ENCODE data around the gene MTA3.

Gene MTA3

DNA sequence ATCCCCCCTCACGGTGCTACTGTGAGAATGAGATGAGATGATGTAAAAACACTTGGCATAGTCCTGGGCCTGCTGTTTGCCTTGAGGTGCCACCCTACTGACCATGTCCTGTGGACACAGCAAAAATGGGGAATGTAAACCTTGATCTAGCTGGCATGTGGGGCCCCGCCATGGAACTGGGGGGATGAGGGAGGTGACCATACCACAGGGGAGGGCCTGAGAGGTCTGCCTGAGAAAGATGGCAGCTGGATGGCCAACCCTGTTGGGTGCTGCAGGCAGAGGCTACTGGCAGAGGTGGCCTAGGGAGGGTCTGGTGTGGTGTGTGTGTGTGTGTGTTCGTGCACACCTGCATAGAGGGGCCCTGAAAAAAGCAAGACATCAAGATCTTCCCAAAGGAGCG lies 223.2 kb downstream of the MTA3 start:
- Histone ChIP-seq H3K4me3 (no peak overlapping the region), H3K9me3 (ENCODE audit: low read depth, low read length) (no peaks in the 10 kb centered on the region), H3K27ac (no peak overlapping the region), H3K36me3 (ENCODE audit: insufficient read depth, low read length) (no peaks in the 10 kb centered on the region), H3K9ac (ENCODE audit: insufficient read length) (no peak overlapping the region)
- no peak for TF ChIP-seq POLR2AphosphoS5 (IDR thresholded peaks at IDR 0.05; ENCODE audit: borderline replicate concordance, low read depth, low read length)
- TF ChIP-seq FOXP2 (optimal IDR thresholded peaks at IDR 0.05; ENCODE audit: control extremely low read depth, extremely low read length, insufficient read depth): no peak
- TF ChIP-seq EZH2 (IDR thresholded peaks at IDR 0.05): no peak
- DNase-seq (ENCODE audit: low read depth, low spot score): no peak

DNA sequence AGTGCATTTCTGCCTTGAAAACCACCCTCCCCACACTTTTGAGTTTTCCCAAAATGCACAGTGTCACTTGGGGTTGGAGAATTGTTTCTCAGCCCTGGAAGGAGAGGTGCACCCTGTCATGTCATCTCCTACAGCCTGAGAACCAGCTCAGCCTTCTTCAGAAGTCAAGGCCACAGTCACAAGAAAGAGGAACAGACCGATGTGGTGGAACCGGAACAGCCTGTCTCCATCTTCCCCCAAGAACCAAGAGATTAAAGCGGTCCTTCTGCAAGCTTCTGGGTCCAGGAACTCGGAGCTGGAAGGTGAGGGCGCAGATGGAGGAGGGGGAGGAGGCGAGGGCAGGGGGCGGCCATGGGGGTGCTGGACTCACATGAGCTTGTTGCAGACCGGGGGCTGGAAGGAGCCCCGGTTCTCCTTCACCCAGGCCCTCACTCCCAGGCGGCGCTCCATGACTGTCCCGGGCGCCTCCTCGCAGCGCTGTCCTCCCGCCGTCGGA lies 223.7 kb downstream of the MTA3 start:
- Histone ChIP-seq H3K27ac (no peak overlapping the region), H3K9ac (ENCODE audit: insufficient read length) (no peak overlapping the region), H3K9me3 (ENCODE audit: low read depth, low read length) (no peaks in the 10 kb centered on the region), H3K4me3 (no peak overlapping the region), H3K36me3 (ENCODE audit: insufficient read depth, low read length) (no peaks in the 10 kb centered on the region)
- TF ChIP-seq FOXP2 (optimal IDR thresholded peaks at IDR 0.05; ENCODE audit: control extremely low read depth, extremely low read length, insufficient read depth) (no peak), EZH2 (IDR thresholded peaks at IDR 0.05) (no peak), POLR2AphosphoS5 (IDR thresholded peaks at IDR 0.05; ENCODE audit: borderline replicate concordance, low read depth, low read length) (no peak)
- DNase-seq (ENCODE audit: low read depth, low spot score): no peak

- Histone ChIP-seq H3K36me3 (ENCODE audit: insufficient read depth, low read length) (no peaks in the 10 kb centered on the region), H3K4me3 (peak within 1 kb of the TSS; percentile 64), H3K27ac (peak within 1 kb of the TSS; percentile 88), H3K9ac (ENCODE audit: insufficient read length) (no peak within 1 kb of the TSS), H3K9me3 (ENCODE audit: low read depth, low read length) (no peaks in the 10 kb centered on the region)
- TF ChIP-seq FOXP2 (optimal IDR thresholded peaks at IDR 0.05; ENCODE audit: control extremely low read depth, extremely low read length, insufficient read depth) (no peak), EZH2 (IDR thresholded peaks at IDR 0.05) (no peak), POLR2AphosphoS5 (IDR thresholded peaks at IDR 0.05; ENCODE audit: borderline replicate concordance, low read depth, low read length) (no peak)
- DNase-seq (ENCODE audit: low read depth, low spot score): no peak
These were observed 224.3 kb downstream of the MTA3 start, which contains the start of gene HAAO for GRCh38 chr2:42792583-42793333. TSS of gene HAAO (minus strand) at chr2:42792583. CDS start at chr2:42792536, 47 bp downstream.

DNA sequence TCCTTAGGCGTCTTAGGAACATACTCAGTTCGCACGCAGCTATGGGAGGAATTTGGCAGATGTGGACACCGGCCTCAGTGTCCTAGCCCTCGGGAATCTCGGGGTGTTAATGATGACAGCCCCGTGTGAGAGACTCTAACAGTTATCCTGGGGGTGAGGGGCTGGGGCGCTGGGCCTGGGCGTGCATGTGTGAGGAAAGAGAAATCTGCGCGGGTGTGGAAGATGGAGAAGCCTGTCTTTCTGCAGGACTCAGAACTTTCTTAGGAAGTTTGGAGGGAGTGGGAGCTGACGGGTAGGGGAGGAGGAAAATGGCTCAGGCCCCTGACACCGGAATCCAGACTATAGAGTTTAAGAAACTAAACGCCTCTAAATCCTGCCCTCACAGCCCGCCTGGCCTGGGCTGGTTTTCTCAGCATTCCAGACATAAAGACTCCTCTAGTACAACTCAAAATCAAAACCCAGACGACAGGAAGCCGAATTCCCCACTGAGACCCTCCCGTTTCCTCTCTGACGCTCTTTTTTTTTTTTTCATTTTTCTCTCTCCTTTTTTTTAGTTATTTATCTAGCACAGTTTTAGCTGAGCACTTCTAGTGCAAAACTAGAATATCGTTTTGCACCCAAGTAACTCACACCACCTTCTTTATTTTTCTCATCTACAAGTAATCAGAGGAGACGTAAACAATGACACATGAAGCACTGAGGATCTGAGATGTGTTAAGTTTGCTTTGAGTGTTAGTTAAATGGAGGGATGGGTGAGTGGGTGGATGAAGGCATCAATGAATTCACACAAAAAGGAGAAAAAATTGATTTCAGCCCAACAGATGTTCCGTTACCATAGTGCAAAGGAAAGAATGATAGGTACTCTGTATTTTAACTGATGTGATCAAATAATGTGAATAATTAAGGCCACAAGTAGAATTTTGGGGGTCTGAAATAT lies 225.2 kb downstream of the MTA3 start:
- DNase-seq (ENCODE audit: low read depth, low spot score): peak; percentile 47
- TF ChIP-seq FOXP2 (optimal IDR thresholded peaks at IDR 0.05; ENCODE audit: control extremely low read depth, extremely low read length, insufficient read depth) (no peak), POLR2AphosphoS5 (IDR thresholded peaks at IDR 0.05; ENCODE audit: borderline replicate concordance, low read depth, low read length) (no peak), EZH2 (IDR thresholded peaks at IDR 0.05) (no peak)
- Histone ChIP-seq H3K9ac (ENCODE audit: insufficient read length) (no peak overlapping the region), H3K9me3 (ENCODE audit: low read depth, low read length) (no peaks in the 10 kb centered on the region), H3K36me3 (ENCODE audit: insufficient read depth, low read length) (no peaks in the 10 kb centered on the region), H3K4me3 (peak overlapping the region; percentile 64), H3K27ac (peak overlapping the region; percentile 88)

GRCh38 chr2:42794271-42795046 lies 226.0 kb downstream of the MTA3 start:
- DNase-seq (ENCODE audit: low read depth, low spot score): no peak
- TF ChIP-seq POLR2AphosphoS5 (IDR thresholded peaks at IDR 0.05; ENCODE audit: borderline replicate concordance, low read depth, low read length) (no peak), EZH2 (IDR thresholded peaks at IDR 0.05) (no peak), FOXP2 (optimal IDR thresholded peaks at IDR 0.05; ENCODE audit: control extremely low read depth, extremely low read length, insufficient read depth) (no peak)
- peak overlapping the region; percentile 88 for H3K27ac ChIP-seq
- no peak overlapping the region for H3K9ac ChIP-seq (ENCODE audit: insufficient read length)
- H3K4me3 ChIP-seq: no peak overlapping the region
- no peaks in the 10 kb centered on the region for H3K9me3 ChIP-seq (ENCODE audit: low read depth, low read length)
- no peaks in the 10 kb centered on the region for H3K36me3 ChIP-seq (ENCODE audit: insufficient read depth, low read length)

DNA sequence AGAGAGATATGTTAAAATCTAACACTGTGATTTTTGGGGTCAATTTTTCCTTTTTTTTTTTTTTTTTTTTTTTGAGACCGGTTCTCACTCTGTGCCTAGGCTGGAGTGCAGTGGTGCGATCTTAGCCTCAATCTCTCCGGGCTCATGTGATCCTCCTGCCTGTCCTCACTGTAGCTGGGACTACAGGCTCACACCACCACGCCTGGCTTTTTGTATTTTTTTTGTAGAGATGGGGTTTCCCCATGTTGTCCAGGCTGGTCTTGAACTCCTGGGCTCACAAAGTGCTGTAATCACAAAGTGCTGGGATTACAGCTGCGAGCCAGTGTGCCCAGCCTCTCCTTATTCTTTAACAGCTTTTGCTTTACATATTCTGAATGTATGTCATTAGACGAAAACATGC lies 226.8 kb downstream of the MTA3 start:
- Histone ChIP-seq H3K4me3 (no peak overlapping the region), H3K36me3 (ENCODE audit: insufficient read depth, low read length) (no peaks in the 10 kb centered on the region), H3K9me3 (ENCODE audit: low read depth, low read length) (no peaks in the 10 kb centered on the region), H3K9ac (ENCODE audit: insufficient read length) (no peak overlapping the region), H3K27ac (no peak overlapping the region)
- TF ChIP-seq EZH2 (IDR thresholded peaks at IDR 0.05) (no peak), POLR2AphosphoS5 (IDR thresholded peaks at IDR 0.05; ENCODE audit: borderline replicate concordance, low read depth, low read length) (no peak)
- no peak for DNase-seq (ENCODE audit: low read depth, low spot score)

- Histone ChIP-seq H3K4me3 (no peak overlapping the region), H3K9ac (ENCODE audit: insufficient read length) (no peak overlapping the region), H3K36me3 (ENCODE audit: insufficient read depth, low read length) (no peaks in the 10 kb centered on the region), H3K9me3 (ENCODE audit: low read depth, low read length) (no peaks in the 10 kb centered on the region), H3K27ac (no peak overlapping the region)
- DNase-seq (ENCODE audit: low read depth, low spot score): no peak
- TF ChIP-seq FOXP2 (optimal IDR thresholded peaks at IDR 0.05; ENCODE audit: control extremely low read depth, extremely low read length, insufficient read depth): no peak
- no peak for TF ChIP-seq EZH2 (IDR thresholded peaks at IDR 0.05)
- no peak for TF ChIP-seq POLR2AphosphoS5 (IDR thresholded peaks at IDR 0.05; ENCODE audit: borderline replicate concordance, low read depth, low read length)
These were observed 227.4 kb downstream of the MTA3 start for GRCh38 chr2:42795841-42796301.
